Measurements from ENCODE around the gene TPGS2.

DNA sequence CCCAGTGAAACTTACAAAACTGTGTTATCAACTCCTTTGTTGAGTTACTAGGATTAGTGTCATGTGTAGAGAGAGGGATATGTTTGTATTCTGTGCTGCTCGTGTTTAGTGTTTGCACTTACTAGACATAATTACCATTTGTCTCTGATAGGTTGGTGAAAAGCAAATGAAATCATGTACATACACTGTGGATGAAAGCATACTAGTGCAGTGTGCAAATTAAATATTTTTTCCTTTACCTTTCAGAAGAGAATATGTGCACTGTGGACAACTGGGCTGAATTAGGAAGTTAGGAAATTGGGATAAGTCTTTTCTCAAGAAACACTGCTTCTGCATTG, 1.3 kb upstream of the TPGS2 start:
- TF ChIP-seq YY1 (IDR thresholded peaks at IDR 0.05; ENCODE audit: insufficient read depth, insufficient read length) (no peak), ZNF274 (IDR thresholded peaks at IDR 0.05; ENCODE audit: low read depth, low read length) (no peak), SUZ12 (IDR thresholded peaks at IDR 0.05; ENCODE audit: extremely low read depth, insufficient read depth, insufficient read length) (no peak)
